MM.1S (cell line): ENCODE results near the gene CLEC1A.

Source experiments
- EZH2 ChIP-seq: fragments of 300-600 bp; sonication (generic); optimal IDR thresholded peaks from 2 replicates; pipeline ENCODE3; 2017; ENCODE audit warnings: low read depth, mild to moderate bottlenecking, antibody characterized with exemption, low read length, mixed read lengths
- TF ChIP-seq, protein P1 (sequence below): fragments of 300-600 bp; sonication (generic); IDR thresholded peaks from 2 replicates; pipeline ENCODE4 v1.5.1; 2016; ENCODE audit warnings: antibody characterized with exemption, low read length, mixed read lengths

DNA sequence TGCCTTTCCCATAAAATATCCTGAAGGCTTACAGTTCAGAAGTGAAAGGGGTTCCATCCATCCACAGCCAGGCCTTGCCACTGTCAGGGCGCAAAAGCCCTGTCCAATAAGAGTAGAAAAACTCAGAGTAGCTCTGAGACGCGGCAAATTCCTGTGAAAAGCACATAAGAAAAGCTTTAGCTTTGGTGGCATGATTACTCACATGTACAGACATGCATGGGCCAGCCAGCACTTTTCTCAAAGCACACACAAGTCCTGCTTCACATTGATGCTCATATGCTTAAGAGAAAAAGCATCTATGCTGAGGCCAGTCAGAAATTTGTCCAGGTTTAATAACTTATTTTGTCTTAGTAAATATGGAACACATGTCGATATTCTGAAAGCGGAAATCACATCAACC, 25.5 kb downstream of the CLEC1A start:
- TF ChIP-seq, protein P1, sequence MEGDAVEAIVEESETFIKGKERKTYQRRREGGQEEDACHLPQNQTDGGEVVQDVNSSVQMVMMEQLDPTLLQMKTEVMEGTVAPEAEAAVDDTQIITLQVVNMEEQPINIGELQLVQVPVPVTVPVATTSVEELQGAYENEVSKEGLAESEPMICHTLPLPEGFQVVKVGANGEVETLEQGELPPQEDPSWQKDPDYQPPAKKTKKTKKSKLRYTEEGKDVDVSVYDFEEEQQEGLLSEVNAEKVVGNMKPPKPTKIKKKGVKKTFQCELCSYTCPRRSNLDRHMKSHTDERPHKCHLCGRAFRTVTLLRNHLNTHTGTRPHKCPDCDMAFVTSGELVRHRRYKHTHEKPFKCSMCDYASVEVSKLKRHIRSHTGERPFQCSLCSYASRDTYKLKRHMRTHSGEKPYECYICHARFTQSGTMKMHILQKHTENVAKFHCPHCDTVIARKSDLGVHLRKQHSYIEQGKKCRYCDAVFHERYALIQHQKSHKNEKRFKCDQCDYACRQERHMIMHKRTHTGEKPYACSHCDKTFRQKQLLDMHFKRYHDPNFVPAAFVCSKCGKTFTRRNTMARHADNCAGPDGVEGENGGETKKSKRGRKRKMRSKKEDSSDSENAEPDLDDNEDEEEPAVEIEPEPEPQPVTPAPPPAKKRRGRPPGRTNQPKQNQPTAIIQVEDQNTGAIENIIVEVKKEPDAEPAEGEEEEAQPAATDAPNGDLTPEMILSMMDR: no peak
- no peak for TF ChIP-seq EZH2
